Osteocyte (in vitro differentiated cells): ENCODE measurements around the gene FGF18. TPM values are rescaled to one million over a fixed set of nuclear protein-coding genes. Genes with fewer than 3 reads are reported as not detected.
A peak's percentile ranks its signal among the peaks of the same experiment; 100 is the strongest.
"Not testable (repeated sequence)": the region's sequence is repeated elsewhere in the genome, so short reads cannot be mapped to it uniquely, and the experiment has no call there.

ENCODE experiments used
- DNase-seq: peaks from one replicate; pipeline ENCODE4 v3.0.0; 2021; ENCODE audit warnings: mixed read lengths; ENCODE audit not compliant: unreplicated experiment; ENCODE audit errors: extremely low spot score
- H3K27ac Mint-ChIP-seq: one replicate; pipeline ENCODE4 v1.8.0; 2021; ENCODE audit warnings: mild to moderate bottlenecking, mixed read lengths; ENCODE audit not compliant: unreplicated experiment
- H3K27me3 Mint-ChIP-seq: one replicate; pipeline ENCODE4 v1.8.0; 2021; ENCODE audit warnings: mixed read lengths; ENCODE audit not compliant: unreplicated experiment
- H3K36me3 Mint-ChIP-seq: one replicate; pipeline ENCODE4 v1.8.0; 2021; ENCODE audit warnings: mixed read lengths; ENCODE audit not compliant: unreplicated experiment
- H3K4me1 Mint-ChIP-seq: one replicate; pipeline ENCODE4 v1.8.0; 2021; ENCODE audit warnings: mixed read lengths; ENCODE audit not compliant: unreplicated experiment
- H3K4me3 Mint-ChIP-seq: one replicate; pipeline ENCODE4 v1.8.0; 2021; ENCODE audit warnings: mild to moderate bottlenecking, moderate library complexity, mixed read lengths; ENCODE audit not compliant: unreplicated experiment
- H3K9me3 Mint-ChIP-seq: one replicate; pipeline ENCODE4 v1.8.0; 2021; ENCODE audit warnings: mixed read lengths; ENCODE audit not compliant: unreplicated experiment
- CTCF ChIP-seq: fragments of 200-600 bp; sonication (generic); IDR thresholded peaks from 2 replicates; pipeline ENCODE4 v1.5.0; 2021; ENCODE audit warnings: antibody characterized with exemption, mild to moderate bottlenecking, moderate library complexity
- total RNA-seq: library from RNA; stranded (reverse); gene quantifications from 2 replicates; pipeline ENCODE4 v1.2.1, GENCODE V29; 2021

The FGF18 gene
- total RNA-seq, 1 donor from 2014 or later = 5.9 TPM

- peak; percentile 64 for DNase-seq
- Mint-ChIP-seq H3K4me3 (peak overlapping the region; percentile 98), H3K27ac (peak overlapping the region; percentile 99), H3K9me3 (no peaks in the 10 kb centered on the region), H3K27me3 (no peaks in the 10 kb centered on the region), H3K4me1 (peaks cover 44% of the 10 kb centered on the region), H3K36me3 (peaks cover 25% of the 10 kb centered on the region)
- no peak for TF ChIP-seq CTCF
Measured at GRCh38 chr5:171388816-171389168, 30.7 kb upstream of the FGF18 start.

- H3K4me1 Mint-ChIP-seq = peaks cover 49% of the 10 kb centered on the region
- no peak for DNase-seq
- H3K9me3 Mint-ChIP-seq = no peaks in the 10 kb centered on the region
- H3K36me3 Mint-ChIP-seq = peaks cover 39% of the 10 kb centered on the region
- H3K27ac Mint-ChIP-seq = peak overlapping the region; percentile 41
- no peaks in the 10 kb centered on the region for H3K27me3 Mint-ChIP-seq
- no peak for TF ChIP-seq CTCF
- H3K4me3 Mint-ChIP-seq = peak overlapping the region; percentile 98
Measured at GRCh38 chr5:171390883-171391677, 28.4 kb upstream of the FGF18 start.

GRCh38 chr5:171391996-171392577, 27.4 kb upstream of the FGF18 start:
- DNase-seq = no peak
- H3K27me3 Mint-ChIP-seq = no peaks in the 10 kb centered on the region
- peaks cover 46% of the 10 kb centered on the region for H3K36me3 Mint-ChIP-seq
- no peaks in the 10 kb centered on the region for H3K9me3 Mint-ChIP-seq
- peak overlapping the region; percentile 18 for H3K4me3 Mint-ChIP-seq
- no peak overlapping the region for H3K27ac Mint-ChIP-seq
- no peak for TF ChIP-seq CTCF
- H3K4me1 Mint-ChIP-seq = peaks cover 47% of the 10 kb centered on the region

GRCh38 chr5:171392585-171393159, 26.8 kb upstream of the FGF18 start:
- H3K27ac Mint-ChIP-seq = peak overlapping the region; percentile 23
- peaks cover 48% of the 10 kb centered on the region for H3K36me3 Mint-ChIP-seq
- H3K27me3 Mint-ChIP-seq = no peaks in the 10 kb centered on the region
- DNase-seq = no peak
- no peak for TF ChIP-seq CTCF
- H3K4me3 Mint-ChIP-seq = no peak overlapping the region
- H3K4me1 Mint-ChIP-seq = peaks cover 50% of the 10 kb centered on the region
- H3K9me3 Mint-ChIP-seq = no peaks in the 10 kb centered on the region

GRCh38 chr5:171395042-171395441, 24.4 kb upstream of the FGF18 start:
- H3K9me3 Mint-ChIP-seq = no peaks in the 10 kb centered on the region
- peak overlapping the region; percentile 27 for H3K27ac Mint-ChIP-seq
- H3K4me1 Mint-ChIP-seq = peaks cover 47% of the 10 kb centered on the region
- no peak for DNase-seq
- peaks cover 62% of the 10 kb centered on the region for H3K36me3 Mint-ChIP-seq
- TF ChIP-seq CTCF = no peak
- no peaks in the 10 kb centered on the region for H3K27me3 Mint-ChIP-seq
- H3K4me3 Mint-ChIP-seq = no peak overlapping the region

- peaks cover 64% of the 10 kb centered on the region for H3K36me3 Mint-ChIP-seq
- not testable (repeated sequence) for H3K27me3 Mint-ChIP-seq, DNase-seq, H3K27ac Mint-ChIP-seq, H3K9me3 Mint-ChIP-seq, H3K4me3 Mint-ChIP-seq
- peaks cover 35% of the 10 kb centered on the region for H3K4me1 Mint-ChIP-seq
Measured at GRCh38 chr5:171396583-171396982, 22.9 kb upstream of the FGF18 start.
